ENCODE data around the gene MS4A12.
"Not testable (repeated sequence)": the region's sequence is repeated elsewhere in the genome, so short reads cannot be mapped to it uniquely, and the experiment has no call there.

Gene MS4A12

GRCh38 chr11:60492488-60493009 lies at the start of gene MS4A12:
Gene MS4A12 (plus strand): TSS chr11:60492778. CDS start chr11:60497319, 4,541 bp downstream.
- DNase-seq: no peak

GRCh38 chr11:60447070-60447469 lies 45.5 kb upstream of the MS4A12 start:
- DNase-seq: no peak

DNA sequence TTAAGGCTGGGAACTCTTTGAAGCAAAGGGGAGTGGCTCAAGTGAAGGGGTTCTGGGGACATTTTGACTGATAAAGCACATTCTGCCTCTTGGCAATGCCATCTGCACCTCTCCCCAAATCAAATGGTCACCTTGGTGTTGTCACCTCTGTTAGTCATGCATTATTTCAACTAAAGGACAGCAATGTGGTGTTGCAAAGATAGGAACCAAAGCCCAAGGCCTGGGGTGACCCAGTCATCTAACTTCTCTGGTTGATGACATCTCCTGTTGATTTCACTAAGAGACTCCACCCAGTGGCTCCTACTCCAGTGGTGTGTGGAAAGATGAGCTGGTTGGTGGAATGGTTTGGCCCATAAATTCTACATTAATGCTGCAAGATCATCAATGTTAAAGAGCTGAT lies 44.7 kb upstream of the MS4A12 start:
- DNase-seq: no peak

DNA sequence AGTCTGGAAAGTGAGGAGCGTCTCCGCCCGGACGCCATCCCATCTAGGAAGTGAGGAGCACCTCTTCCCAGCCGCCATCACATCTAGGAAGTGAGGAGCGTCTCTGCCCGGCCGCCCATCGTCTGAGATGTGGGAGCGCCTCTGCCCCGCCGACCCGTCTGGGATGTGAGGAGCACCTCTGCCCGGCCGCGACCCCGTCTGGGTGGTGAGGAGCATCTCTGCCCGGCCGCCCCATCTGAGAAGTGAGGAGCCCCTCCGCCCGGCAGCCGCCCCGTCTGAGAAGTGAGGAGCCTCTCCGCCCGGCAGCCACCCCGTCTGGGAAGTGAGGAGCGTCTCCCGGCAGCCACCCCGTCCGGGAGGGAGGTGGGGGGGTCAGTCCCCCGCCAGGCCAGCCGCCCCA lies 41.4 kb upstream of the MS4A12 start:
- not testable (repeated sequence) for DNase-seq

DNA sequence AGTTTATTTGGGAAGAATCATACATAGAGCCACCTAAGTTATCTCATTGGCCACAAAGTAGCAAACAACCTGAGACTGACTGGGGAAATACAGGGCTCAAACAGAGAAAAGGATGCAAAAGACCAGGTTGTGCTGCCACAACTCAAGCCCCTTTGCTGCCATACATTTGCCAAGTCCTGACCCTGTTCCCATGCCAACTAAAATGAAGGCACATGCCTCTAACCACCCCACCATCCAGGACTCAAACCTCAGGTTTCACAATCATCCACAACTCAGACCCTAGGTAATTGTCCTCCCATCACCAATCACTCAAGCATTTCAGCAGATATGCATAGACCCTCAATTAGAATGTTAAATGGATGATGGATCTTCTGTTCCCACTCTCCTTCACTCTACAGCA lies 38.4 kb upstream of the MS4A12 start:
- DNase-seq: no peak

DNA sequence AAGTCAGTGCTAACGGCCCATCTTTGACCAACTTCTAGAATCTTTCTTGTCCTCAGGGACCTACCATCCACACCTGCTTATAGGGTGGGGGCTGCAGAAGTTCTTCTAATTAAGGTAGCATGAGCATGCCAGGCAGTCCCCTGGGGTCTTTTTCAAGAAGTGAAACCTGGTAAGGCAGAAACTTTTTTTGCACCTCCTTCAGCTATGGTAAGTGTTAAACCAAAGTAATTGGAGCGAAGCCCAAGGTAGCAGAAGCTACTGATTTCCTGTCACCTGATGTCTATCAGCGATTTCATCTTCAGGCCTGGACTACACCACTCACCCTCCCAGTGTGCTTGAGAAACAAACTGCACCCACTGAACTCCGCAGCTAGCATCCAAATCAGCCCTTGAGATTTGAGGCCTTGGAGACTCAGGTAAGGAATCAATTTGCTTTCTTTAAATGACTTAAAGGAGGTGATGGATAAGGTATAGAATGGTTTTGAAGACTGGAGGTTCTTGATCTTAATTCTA lies 37.0 kb upstream of the MS4A12 start, which contains the start of gene MS4A1:
TSS of gene MS4A1 (plus strand) at position 317 of the 512 bp plus-strand sequence. CDS start 6,528 bp downstream, outside the sequence.
- no peak for DNase-seq

DNA sequence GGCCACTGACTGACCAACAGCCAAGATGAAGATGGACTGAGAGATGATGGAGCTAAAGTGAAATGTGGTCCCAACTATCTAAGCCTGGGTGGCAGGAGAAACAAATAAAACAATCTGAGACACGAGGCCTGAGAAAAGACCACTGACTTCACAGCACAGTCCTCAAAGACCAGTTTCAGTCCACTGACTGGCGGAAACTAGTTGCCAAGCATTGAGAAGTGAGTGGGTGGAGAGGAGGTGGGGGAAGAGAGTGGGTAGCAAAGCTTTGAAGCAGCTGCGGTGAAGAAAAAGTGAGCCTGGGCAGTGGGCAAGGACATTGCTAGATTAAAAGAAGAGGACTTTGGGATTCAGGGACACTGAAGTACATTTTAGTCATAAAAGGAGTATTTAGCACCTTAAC lies 35.0 kb upstream of the MS4A12 start:
- DNase-seq: no peak

DNA sequence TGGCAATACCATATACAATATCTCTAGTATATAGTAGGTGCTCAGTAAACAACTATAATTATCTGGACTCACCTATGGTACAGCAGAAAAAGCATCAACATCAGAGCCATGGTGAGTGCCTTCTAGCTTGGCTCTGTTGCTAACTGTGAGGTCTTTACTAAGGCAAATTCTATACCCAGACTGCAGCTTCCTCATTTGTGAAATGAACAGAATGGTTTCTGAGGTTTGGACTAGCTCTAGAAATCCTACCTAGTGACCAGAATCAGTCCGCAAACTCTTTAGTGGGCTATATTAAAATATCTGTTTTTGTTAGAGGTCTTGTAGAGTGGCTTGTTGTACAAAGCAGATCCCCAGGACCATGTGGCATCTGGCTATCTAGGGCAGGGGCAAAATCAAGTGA lies 33.2 kb upstream of the MS4A12 start:
- no peak for DNase-seq

DNA sequence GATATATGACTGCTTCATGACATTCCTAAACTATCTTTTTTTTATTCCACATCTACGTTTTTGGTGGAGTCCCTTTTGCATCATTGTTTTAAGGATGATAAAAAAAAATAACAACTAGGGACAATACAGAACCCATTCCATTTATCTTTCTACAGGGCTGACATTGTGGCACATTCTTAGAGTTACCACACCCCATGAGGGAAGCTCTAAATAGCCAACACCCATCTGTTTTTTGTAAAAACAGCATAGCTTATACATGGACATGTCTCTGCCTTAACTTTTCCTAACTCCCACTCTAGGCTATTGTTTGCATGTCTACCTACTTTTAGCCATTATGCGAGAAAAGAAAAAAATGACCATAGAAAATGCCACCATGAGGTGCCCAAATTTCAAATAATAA lies 23.7 kb upstream of the MS4A12 start:
- no peak for DNase-seq

DNA sequence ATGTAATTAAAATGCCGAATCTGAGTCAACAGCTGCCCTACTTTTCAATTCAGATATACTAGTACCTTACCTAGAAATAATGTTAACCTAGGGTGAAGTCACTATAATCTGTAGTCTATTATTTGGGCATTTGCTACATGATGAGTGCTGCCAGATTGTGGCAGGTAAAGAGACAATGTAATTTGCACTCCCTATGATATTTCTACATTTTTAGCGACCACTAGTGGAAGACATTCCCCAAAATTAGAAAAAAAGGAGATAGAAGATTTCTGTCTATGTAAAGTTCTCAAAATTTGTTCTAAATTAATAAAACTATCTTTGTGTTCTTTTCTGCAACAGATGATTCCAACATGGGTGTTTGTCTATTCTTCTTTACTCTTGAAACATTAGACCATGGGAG lies 22.9 kb upstream of the MS4A12 start:
- no peak for DNase-seq

GRCh38 chr11:60477035-60477445 lies 15.5 kb upstream of the MS4A12 start:
- DNase-seq: no peak

GRCh38 chr11:60482361-60482760 lies 10.2 kb upstream of the MS4A12 start:
- DNase-seq: no peak

DNA sequence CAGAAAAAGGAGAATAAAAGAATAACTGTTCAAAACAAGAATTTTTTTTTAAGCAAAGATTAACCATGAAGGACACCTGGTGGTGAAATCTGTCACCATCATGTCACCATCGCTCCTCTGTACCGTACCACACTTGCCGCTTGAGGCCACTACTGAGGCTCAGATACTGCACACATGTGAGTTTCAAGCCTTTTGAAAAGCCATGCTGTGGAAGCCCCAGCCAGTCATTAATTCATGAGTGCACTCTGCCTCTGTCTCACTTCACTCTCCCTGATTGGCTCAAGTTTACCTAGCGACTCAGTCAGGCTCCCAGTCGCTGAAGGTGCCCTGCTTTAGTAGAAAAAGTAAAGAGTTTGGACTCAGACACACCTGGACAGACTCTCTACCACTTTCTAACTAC lies 6.6 kb upstream of the MS4A12 start:
- DNase-seq: no peak

- DNase-seq: no peak
Observed at GRCh38 chr11:60493454-60493853, 876 bp downstream of the MS4A12 start.

- no peak for DNase-seq
Observed at GRCh38 chr11:60498399-60498798, 5.8 kb downstream of the MS4A12 start.

DNA sequence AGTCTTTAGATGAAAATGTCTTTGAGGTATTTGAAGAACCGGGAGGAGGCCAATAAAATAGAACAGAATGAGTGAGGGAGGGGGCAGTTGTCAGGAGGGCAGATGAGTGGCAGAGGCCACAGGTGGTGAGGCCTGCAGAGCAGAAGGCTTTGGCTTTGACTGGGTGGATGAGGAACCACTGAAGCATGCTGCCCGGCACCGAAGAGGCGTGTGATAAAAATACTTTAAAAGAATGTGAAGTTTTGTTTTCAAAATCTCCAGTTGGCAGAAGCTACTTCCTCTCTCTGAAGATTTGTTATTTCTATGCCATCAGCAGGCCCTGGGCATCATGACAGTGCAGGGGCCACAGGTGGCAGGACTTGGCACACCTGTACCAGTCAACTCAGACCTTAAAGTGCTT lies 6.3 kb downstream of the MS4A12 start:
- no peak for DNase-seq

DNA sequence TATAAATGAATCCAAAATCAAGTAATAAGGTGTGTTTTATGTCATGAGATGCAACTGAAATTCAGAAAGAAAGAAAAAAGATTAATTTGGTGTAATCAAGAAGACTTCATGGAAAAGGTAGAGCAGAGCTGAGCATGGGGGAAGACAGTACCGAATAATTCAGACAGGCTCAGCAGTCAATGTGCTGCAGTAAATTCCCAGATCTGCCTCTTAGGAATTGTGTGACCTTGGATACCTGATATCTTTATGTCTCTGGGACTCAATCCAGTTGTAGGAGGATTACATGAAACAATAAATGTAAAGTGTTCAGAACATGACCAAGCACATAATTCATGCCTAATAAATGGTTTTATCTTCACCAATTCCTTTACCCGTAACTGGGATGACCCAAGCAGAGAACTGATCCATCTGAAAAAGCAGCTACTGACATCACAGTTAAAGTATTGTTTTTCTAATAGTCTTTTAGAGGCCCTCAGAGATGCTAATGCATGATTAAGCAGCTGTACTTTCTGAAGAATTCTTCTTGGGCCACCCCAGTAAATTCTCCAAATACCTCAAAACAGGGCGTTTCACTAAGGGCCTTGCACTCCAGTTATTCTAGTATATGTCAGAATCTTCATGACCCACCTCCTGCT lies 7.8 kb downstream of the MS4A12 start:
- DNase-seq: no peak

DNA sequence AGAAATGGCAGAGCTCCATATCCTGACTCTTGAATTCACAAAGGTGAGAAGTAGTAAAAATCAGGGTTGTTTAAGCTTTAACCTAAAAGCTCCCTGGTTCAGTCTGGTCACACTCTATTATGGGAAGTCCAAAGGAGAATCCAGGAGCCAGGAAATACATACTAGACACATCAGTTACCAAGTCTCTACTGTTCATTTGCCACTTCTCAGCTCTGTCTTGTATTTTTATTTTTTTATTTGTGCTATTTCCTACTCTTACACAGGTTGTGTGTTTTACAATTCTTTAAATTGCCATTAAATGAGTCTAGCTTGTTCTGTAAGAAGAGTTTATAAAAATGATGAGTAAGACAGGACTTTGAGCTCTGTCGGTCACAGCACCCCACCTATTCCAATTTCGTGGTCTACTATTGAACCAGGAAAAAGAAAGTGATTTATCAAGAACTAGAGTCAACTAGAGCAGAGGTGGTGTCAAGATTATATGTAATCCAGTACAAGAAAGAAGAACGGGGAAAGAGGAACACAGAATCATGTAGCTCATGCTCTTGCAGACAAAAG lies 9.7 kb downstream of the MS4A12 start:
- no peak for DNase-seq

GRCh38 chr11:60504219-60504905 lies 11.8 kb downstream of the MS4A12 start:
- no peak for DNase-seq

DNA sequence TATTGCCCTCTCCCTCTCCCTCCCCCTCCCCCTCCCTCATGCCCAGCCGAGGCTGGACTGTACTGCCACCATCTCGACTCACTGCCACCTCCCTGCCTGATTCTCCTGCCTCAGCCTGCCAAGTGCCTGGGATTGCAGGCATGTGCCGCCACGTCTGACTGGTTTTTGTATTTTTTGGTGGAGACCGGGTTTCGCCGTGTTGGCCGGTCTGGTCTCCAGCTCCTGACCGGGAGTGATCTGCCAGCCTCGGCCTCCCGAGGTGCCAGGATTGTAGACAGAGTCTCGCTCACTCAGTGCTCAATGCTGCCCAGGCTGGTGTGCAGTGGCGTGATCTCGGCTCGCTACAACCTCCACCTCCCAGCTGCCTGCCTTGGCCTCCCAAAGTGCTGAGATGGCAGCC lies 17.0 kb downstream of the MS4A12 start:
- not testable (repeated sequence) for DNase-seq

- DNase-seq: not testable (repeated sequence)
Observed at GRCh38 chr11:60510209-60510608, 17.6 kb downstream of the MS4A12 start.

DNA sequence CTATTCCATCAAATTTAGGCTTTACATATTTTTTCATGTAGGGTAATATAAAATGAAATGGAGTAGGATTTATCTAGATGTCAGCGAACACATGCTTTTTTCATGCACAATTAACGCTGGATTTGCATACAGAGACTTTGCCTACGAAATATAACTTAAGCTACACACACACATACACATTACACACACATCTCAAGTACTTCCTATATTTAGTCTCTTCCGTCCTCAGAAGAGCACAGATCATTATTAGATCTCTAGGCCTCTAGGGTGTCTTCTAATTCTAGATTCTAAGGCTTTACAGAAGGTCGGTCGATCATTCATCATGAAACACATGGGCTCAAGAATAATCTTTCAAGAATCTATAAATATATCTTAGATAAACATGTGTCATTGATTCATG lies 18.8 kb downstream of the MS4A12 start:
- DNase-seq: no peak

- no peak for DNase-seq
Observed at GRCh38 chr11:60512651-60513225, 20.2 kb downstream of the MS4A12 start.

Measured in stimulated activated CD4-positive, alpha-beta T cell treated with anti-CD3 and anti-CD28 coated beads, Interleukin-4, amount 100 ng/mL, for 4 hours (primary cell).